ENCODE measurements around the gene DAD1. TPM values are rescaled to one million over a fixed set of nuclear protein-coding genes. Genes with fewer than 3 reads are reported as not detected.

Gene DAD1
- total RNA-seq, 2 donors from 2014 or later: 250 to 251 TPM

DNA sequence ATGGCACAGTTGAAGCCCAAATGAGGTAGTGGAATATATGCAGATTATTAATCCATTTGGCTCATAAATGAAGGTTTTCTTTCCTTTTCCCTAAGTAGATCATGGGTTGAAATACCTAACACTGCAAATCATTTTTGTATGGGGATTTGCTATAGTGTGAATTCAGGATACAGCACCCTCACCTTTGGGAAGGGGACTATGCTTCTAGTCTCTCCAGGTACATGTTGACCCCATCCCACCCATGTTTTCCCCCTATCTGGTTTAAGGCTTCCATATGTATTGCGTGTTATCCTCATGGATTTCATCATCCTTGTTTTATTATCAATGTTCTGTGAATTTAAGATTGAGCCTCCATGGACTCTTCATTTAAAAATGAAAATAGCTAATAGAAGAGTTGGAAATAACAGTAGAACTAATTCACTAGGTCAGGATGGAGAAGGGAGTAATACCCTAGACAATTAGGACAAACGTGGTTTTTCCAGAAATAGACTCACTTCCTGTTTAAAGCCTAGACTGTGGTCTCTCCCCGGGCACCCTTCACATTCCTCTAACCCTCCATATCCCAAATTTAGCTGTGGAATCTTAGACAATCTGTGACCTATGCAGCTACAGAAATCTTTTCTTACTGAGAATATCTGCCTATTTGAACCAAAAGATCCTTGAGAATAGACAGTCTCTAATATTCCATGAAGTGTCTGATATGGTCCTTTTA is 56.5 kb downstream of the DAD1 start:
- no peak for TF ChIP-seq CTCF (IDR thresholded peaks at IDR 0.05)
- no peak for DNase-seq (ENCODE audit: low spot score)
- Histone ChIP-seq H3K9me3 (no peaks in the 10 kb centered on the region), H3K4me3 (no peak overlapping the region), H3K36me3 (no peaks in the 10 kb centered on the region), H3K4me1 (peaks cover 0 to 26% of the 10 kb centered on the region in 2 donors), H3K27ac (peak overlapping the region in 1 of 2 donors; percentile 2), H3K27me3 (no peaks in the 10 kb centered on the region)

- Histone ChIP-seq H3K36me3 (no peaks in the 10 kb centered on the region), H3K27ac (no peak overlapping the region), H3K27me3 (no peaks in the 10 kb centered on the region), H3K4me3 (no peak overlapping the region), H3K4me1 (peaks cover 0 to 18% of the 10 kb centered on the region in 2 donors), H3K9me3 (no peaks in the 10 kb centered on the region)
- TF ChIP-seq CTCF (IDR thresholded peaks at IDR 0.05): no peak
- no peak for DNase-seq (ENCODE audit: low spot score)
These were observed 57.3 kb downstream of the DAD1 start for GRCh38 chr14:22531451-22532344.

DNA sequence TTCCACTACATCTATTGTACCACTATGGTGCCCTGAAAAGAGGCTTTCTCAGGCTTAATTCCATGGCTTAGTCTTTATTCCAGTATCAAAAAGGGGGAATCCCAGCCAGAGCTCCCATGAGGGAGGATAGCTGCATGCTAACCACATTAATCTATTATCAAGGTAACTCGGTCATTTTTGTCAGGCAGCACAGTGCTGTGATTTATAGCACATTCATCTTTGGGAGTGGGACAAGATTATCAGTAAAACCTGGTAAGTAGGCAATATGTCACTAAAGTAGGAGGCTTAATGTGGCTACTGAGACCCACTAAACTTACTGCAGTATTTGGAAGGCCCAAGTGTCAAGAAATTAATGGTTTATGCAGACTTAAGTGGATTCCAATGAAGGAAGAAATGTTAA is 58.9 kb downstream of the DAD1 start:
- TF ChIP-seq CTCF (IDR thresholded peaks at IDR 0.05): no peak
- Histone ChIP-seq H3K4me3 (no peak overlapping the region), H3K36me3 (no peaks in the 10 kb centered on the region), H3K27ac (no peak overlapping the region), H3K9me3 (no peaks in the 10 kb centered on the region), H3K4me1 (peaks cover 0 to 9% of the 10 kb centered on the region in 2 donors), H3K27me3 (no peaks in the 10 kb centered on the region)
- DNase-seq (ENCODE audit: low spot score): no peak

DNA sequence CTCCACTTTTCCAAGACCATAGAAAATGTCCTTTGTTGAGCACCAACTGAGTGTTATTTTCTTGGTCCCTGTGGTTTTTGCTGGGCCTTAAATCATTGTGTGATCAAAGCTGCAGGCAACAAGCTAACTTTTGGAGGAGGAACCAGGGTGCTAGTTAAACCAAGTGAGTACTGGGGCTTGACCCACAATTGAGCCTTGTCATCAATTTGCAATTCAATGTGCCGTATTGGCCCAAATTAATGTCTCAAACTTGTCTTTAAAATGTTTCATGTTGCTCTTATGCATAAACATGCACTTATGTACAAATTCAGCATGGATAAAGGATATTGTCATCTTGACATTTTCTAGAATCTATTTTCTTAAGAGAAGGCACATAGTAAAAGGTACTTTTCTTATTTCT is 62.3 kb downstream of the DAD1 start:
- Histone ChIP-seq H3K27ac (no peak overlapping the region), H3K4me3 (no peak overlapping the region), H3K27me3 (no peaks in the 10 kb centered on the region), H3K4me1 (no peaks in the 10 kb centered on the region), H3K36me3 (no peaks in the 10 kb centered on the region), H3K9me3 (no peaks in the 10 kb centered on the region)
- DNase-seq (ENCODE audit: low spot score): no peak
- TF ChIP-seq CTCF (IDR thresholded peaks at IDR 0.05): no peak

DNA sequence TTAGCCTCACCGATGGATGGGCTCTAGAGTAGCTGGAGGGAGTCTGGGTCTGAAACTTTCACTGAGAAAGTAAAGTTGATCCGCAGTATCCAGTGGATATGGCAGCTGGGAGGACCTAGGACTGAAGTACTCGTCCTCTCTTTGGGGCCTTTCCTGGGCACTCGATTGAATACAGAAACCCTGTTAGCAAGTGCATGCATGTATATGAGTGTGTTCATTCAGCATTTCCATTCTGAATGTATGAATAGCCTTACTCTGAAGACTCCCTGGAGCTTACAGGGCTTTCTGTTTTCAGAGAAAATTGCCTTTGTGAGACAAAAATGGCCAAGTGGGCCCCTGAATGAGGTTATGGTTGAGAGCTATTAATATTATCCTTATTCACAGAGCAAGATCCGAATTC is 62.8 kb downstream of the DAD1 start:
- Histone ChIP-seq H3K36me3 (no peaks in the 10 kb centered on the region), H3K9me3 (no peaks in the 10 kb centered on the region), H3K4me1 (no peaks in the 10 kb centered on the region), H3K27ac (no peak overlapping the region), H3K4me3 (no peak overlapping the region), H3K27me3 (no peaks in the 10 kb centered on the region)
- no peak for DNase-seq (ENCODE audit: low spot score)
- TF ChIP-seq CTCF (IDR thresholded peaks at IDR 0.05): no peak
